T-cell (primary cell): ENCODE data around the gene HSPA1L. TPM values are rescaled to one million over a fixed set of nuclear protein-coding genes. Genes with fewer than 3 reads are reported as not detected.
"Not testable (repeated sequence)": the region's sequence is repeated elsewhere in the genome, so short reads cannot be mapped to it uniquely, and the experiment has no call there.

Experiments
- ATAC-seq, 4 experiments: fragments of 200-7000 bp in 3 of 4; fragments of 150-1000 bp in 1 of 4; cut with Tn5 transposase; replicated peaks in 1 of 4; 1 replicate in 3 of 4; 2 replicates in 1 of 4; pipeline ENCODE4 v1.10.0; 2021; ENCODE audit warnings: moderate library complexity in 3 of 4, mild to moderate bottlenecking in 2 of 4, moderate number of reproducible peaks in 1 of 4
- CTCF ChIA-PET, 2 donors: fragments of 300-600 bp; sonication (Branson Sonifier 250); formaldehyde crosslinking; loops; one replicate each; lab custom pipeline; 2022; ENCODE audit warnings: antibody characterized with exemption in 2 of 2; lab: Charles Lee
- POLR2A ChIA-PET, 2 donors: fragments of 300-600 bp; sonication (Branson Sonifier 250); formaldehyde crosslinking; loops; one replicate each; lab custom pipeline; 2022; ENCODE audit warnings: antibody characterized with exemption in 2 of 2; lab: Charles Lee
- DNase-seq, 35 experiments: peaks; one replicate each; pipeline versions ENCODE4 v3.0.0 to v3.0.0-alpha.2; 2013 to 2023
- H3K27ac ChIP-seq: one replicate; pipeline ENCODE4 v1.5.1; 2013; ENCODE audit warnings: low read length
- H3K27me3 ChIP-seq, 2 experiments: replicated peaks in 1 of 2; 1 replicate in 1 of 2; 2 replicates in 1 of 2; pipeline versions ENCODE4 v1.6.1 to v1.7.0; 2013; ENCODE audit warnings: low read length in 1 of 2, mixed read lengths in 1 of 2; ENCODE audit not compliant: control insufficient read depth in 2 of 2, insufficient read depth in 2 of 2; ENCODE audit errors: extremely low read depth in 1 of 2
- H3K36me3 ChIP-seq, 2 donors: 1 replicate in 1 of 2; 2 replicates in 1 of 2; pipeline versions ENCODE4 v1.6.1 to v1.7.0; 2013; ENCODE audit warnings: low read length in 1 of 2; ENCODE audit not compliant: control insufficient read depth in 2 of 2, insufficient read depth in 1 of 2; ENCODE audit errors: extremely low read depth in 1 of 2
- H3K4me1 ChIP-seq, 2 experiments: 1 replicate in 1 of 2; 2 replicates in 1 of 2; pipeline versions ENCODE4 v1.6.1 to v1.7.0; 2013; ENCODE audit warnings: low read length in 2 of 2, mixed read lengths in 1 of 2; ENCODE audit not compliant: insufficient read depth in 2 of 2, control insufficient read depth in 1 of 2; ENCODE audit errors: extremely low read depth in 1 of 2
- H3K4me3 ChIP-seq, 2 donors: 1 replicate in 1 of 2; 2 replicates in 1 of 2; pipeline versions ENCODE4 v1.5.1 to v1.7.0; 2013; ENCODE audit warnings: mild to moderate bottlenecking in 2 of 2, low read length in 1 of 2, moderate library complexity in 1 of 2; ENCODE audit not compliant: control insufficient read depth in 1 of 2; ENCODE audit errors: extremely low read depth in 1 of 2
- H3K9me3 ChIP-seq: 2 replicates; pipeline ENCODE4 v1.7.0; 2013
- H3K27ac Mint-ChIP-seq, 2 donors: one replicate each; pipeline ENCODE4 v1.8.0; 2020 to 2021; ENCODE audit warnings: mild to moderate bottlenecking in 2 of 2, mixed read lengths in 2 of 2
- H3K27me3 Mint-ChIP-seq, 2 donors: one replicate each; pipeline ENCODE4 v1.8.0; 2021 to 2022; ENCODE audit warnings: mixed read lengths in 2 of 2
- H3K36me3 Mint-ChIP-seq: one replicate; pipeline ENCODE4 v1.8.0; 2021; ENCODE audit warnings: mixed read lengths
- H3K4me1 Mint-ChIP-seq, 3 donors: one replicate each; pipeline ENCODE4 v1.8.0; 2020 to 2022; ENCODE audit warnings: mixed read lengths in 3 of 3, mild to moderate bottlenecking in 1 of 3
- H3K4me3 Mint-ChIP-seq, 3 donors: one replicate each; pipeline ENCODE4 v1.8.0; 2020 to 2022; ENCODE audit warnings: mild to moderate bottlenecking in 3 of 3, mixed read lengths in 3 of 3, moderate library complexity in 3 of 3
- H3K9me3 Mint-ChIP-seq, 3 donors: one replicate each; pipeline ENCODE4 v1.8.0; 2020 to 2022; ENCODE audit warnings: mixed read lengths in 3 of 3
- WGBS: methylation state at CpG from one replicate; pipeline ENCODE4 v1.1.5; 2013; ENCODE audit warnings: missing lambda C conversion rate; ENCODE audit not compliant: insufficient coverage; 5-methylcytosine and 5-hydroxymethylcytosine counted together
- total RNA-seq, 35 experiments: library from RNA in 6 of 35; stranded (reverse) in 6 of 35; fragments of 120-200 nt in 1 of 35; gene quantifications; one replicate each; pipeline versions ENCODE4 v1.2.1 to v1.2.4 and lab custom pipeline; 2013 to 2026

HSPA1L gene
- total RNA-seq, 5 donors from 2014 or later (not counting 1 experiment from before 2014, with no cell fraction given) = 2.8 to 8.5 (median 8.1) TPM

DNA sequence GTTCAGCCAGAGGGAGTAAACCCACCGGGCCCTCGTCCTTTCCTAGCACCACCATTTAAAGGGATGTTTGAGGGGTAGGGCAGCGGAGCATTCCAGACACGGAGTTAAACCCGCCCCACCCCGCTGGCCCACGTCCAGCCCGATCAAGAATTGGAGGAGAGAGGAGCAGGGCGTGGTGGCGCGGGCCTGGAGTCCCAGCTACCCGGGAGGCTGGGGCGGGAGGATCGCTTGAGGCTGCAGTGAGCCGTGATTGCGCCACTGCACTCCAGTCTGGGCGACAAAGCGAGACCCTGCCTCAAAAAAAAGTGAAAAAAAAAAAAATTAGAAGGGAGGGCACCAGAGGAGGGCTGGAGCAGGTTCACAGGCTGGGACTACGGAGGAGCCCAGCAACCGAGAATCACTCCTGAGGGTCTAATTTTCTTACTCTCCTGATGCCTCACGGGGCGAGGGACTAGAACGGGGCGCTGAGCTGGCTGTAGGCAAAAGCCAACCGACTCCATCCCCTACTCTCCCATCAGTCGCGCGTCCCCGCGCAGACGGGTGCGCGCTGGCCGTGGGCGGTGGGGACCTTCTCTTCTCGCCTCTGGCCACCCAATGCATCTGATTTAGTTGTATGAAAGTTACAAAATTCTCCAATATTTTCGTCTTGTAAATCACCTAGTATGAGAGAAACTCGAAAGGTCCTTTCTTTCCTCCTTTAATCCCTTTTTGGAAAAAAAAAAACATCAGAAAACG lies 6.4 kb upstream of the HSPA1L start:
- no peaks in the 10 kb centered on the region for H3K9me3 ChIP-seq
- peak overlapping the region; percentile 85 for H3K27ac ChIP-seq
- Mint-ChIP-seq H3K9me3 (no peaks in the 10 kb centered on the region), H3K27me3 (no peaks in the 10 kb centered on the region), H3K4me1 (peaks cover 29 to 66% (median 50%) of the 10 kb centered on the region in 3 donors), H3K4me3 (peak overlapping the region; percentile 93 to 95 (median 95)), H3K36me3 (no peaks in the 10 kb centered on the region), H3K27ac (peak overlapping the region; percentile 98 to 99)
- DNase-seq (peak in 7 of 35 experiments; percentile 16 to 48 (median 34)), ATAC-seq (peak in 3 of 4 experiments; percentile 9 to 18 (median 10))
- CTCF ChIA-PET = interaction anchor here in 1 of 2 donors (0.6 kb wide), 1 partner anchor 147 kb away, joined by 3 read pairs; no protein-coding TSS in a partner anchor
- H3K4me1 ChIP-seq = peaks cover 11 to 50% of the 10 kb centered on the region in 2 experiments
- H3K4me3 ChIP-seq = peak overlapping the region; percentile 78 to 89
- no peaks in the 10 kb centered on the region for H3K27me3 ChIP-seq
- no peaks in the 10 kb centered on the region for H3K36me3 ChIP-seq
- 21% methylated on average over 12 of the region's 39 CpGs for WGBS
- POLR2A ChIA-PET = interaction anchor here in 1 of 2 donors (0.6 kb wide), 1 partner anchor 273 kb away, joined by 3 read pairs; no protein-coding TSS in a partner anchor

DNA sequence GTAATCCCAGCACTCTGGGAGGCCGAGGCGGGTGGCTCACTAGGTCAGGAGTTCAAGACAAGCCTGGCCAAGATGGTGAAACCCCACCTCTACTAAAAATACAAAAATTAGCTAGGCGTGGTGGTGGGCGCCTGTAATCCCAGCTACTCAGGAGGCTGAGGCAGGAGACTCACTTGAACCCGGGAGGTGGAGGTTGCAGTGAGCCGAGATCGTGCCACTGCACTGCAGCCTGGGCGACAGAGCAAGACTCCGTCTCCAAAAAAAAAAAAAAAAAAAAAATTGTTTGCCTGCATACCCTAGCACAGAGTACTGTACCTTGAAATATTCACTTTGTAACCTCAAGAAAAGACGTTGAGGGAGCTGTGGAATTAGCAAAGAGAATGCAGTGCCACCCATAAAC lies 5.3 kb upstream of the HSPA1L start:
- ATAC-seq, H3K27ac ChIP-seq, H3K4me3 ChIP-seq, H3K36me3 Mint-ChIP-seq, H3K36me3 ChIP-seq, H3K27me3 Mint-ChIP-seq, H3K27me3 ChIP-seq, DNase-seq, H3K9me3 ChIP-seq, POLR2A ChIA-PET, H3K9me3 Mint-ChIP-seq: not testable (repeated sequence)
- peaks cover 10 to 42% of the 10 kb centered on the region in 2 experiments for H3K4me1 ChIP-seq
- Mint-ChIP-seq H3K27ac (peak overlapping the region; percentile 98 to 99), H3K4me1 (peaks cover 29 to 59% (median 45%) of the 10 kb centered on the region in 3 donors), H3K4me3 (peak overlapping the region; percentile 93 to 95 (median 95))
- WGBS = no CpG with 5 or more reads among the region's 10 CpGs
- CTCF ChIA-PET = interaction anchor here in 1 of 2 donors (0.9 kb wide), 1 partner anchor 14 kb away, joined by 3 read pairs; the partner anchor contains the start of gene LSM2

DNA sequence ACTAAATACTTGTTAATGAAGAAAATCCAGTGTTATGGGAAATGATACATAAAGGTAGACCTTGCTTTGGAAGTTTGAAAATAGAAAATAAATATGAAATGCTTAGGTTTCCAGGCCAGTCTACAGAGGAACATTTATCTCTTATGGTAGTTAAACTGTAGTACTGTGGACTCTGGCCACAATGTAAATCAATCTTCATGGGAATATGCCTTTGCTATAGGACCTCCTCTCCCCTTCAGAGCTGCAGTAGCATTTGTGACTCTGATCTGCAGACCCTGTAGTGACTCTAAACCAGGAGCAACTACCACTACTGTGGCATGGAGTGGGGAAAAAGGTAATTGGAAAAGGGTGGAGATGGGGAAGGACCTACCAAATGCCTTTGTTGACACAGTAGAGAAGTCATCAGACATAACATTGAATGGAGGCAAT lies 4.8 kb upstream of the HSPA1L start:
- Histone ChIP-seq H3K9me3 (no peaks in the 10 kb centered on the region), H3K27me3 (no peaks in the 10 kb centered on the region), H3K4me3 (no peak overlapping the region), H3K27ac (no peak overlapping the region), H3K36me3 (no peaks in the 10 kb centered on the region), H3K4me1 (peaks cover 10 to 42% of the 10 kb centered on the region in 2 experiments)
- Mint-ChIP-seq H3K36me3 (no peaks in the 10 kb centered on the region), H3K27me3 (no peaks in the 10 kb centered on the region), H3K27ac (peak overlapping the region; percentile 80 to 87), H3K4me1 (peaks cover 29 to 54% (median 43%) of the 10 kb centered on the region in 3 donors), H3K9me3 (no peaks in the 10 kb centered on the region), H3K4me3 (peak overlapping the region in 2 of 3 donors; percentile 35 to 67)
- CTCF ChIA-PET = interaction anchor here in 1 of 2 donors (0.6 to 0.9 kb wide), 3 partner anchors 13 to 103 kb away, joined by 3 to 4 read pairs (median 3); partner anchors contain the start of gene LSM2
- no peak for DNase-seq
- ATAC-seq = no peak
- POLR2A ChIA-PET = interaction anchor here in 1 of 2 donors (0.6 kb wide), 1 partner anchor 17 kb away, joined by 4 read pairs; no protein-coding TSS in a partner anchor

DNA sequence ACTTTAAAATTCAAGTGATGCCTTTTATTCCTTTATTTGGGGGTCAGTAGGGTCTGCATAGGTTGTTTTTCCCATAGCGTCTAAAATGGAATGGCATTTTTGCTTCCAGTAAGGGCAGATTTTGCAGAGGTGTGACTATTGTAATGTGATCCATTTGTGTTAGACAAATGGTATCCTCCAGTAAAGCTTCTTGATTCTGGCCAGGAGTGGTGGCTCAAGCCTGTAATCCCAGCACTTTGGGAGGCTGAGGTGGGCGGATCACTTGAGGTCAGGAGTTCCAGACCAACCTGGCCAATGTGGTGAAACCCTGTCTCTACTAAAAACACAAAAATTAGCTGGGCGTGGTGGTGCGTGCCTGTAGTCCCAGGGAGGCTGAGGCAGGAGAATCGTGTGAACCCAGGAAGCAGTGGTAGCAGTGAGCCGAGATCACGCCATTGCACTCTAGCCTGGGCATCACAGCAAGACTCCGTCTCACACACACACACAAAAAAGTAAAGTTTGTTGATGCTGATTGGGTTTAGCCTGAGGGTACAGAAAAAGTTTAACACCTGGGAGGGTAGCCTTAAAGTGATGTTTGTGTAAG lies 2.9 kb upstream of the HSPA1L start:
- not testable (repeated sequence) for H3K27me3 Mint-ChIP-seq
- peaks cover 15 to 53% of the 10 kb centered on the region in 2 experiments for H3K4me1 ChIP-seq

DNA sequence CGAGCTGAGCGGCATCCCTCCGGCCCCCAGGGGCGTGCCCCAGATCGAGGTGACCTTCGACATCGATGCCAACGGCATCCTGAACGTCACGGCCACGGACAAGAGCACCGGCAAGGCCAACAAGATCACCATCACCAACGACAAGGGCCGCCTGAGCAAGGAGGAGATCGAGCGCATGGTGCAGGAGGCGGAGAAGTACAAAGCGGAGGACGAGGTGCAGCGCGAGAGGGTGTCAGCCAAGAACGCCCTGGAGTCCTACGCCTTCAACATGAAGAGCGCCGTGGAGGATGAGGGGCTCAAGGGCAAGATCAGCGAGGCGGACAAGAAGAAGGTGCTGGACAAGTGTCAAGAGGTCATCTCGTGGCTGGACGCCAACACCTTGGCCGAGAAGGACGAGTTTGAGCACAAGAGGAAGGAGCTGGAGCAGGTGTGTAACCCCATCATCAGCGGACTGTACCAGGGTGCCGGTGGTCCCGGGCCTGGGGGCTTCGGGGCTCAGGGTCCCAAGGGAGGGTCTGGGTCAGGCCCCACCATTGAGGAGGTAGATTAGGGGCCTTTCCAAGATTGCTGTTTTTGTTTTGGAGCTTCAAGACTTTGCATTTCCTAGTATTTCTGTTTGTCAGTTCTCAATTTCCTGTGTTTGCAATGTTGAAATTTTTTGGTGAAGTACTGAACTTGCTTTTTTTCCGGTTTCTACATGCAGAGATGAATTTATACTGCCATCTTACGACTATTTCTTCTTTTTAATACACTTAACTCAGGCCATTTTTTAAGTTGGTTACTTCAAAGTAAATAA lies 2.2 kb upstream of the HSPA1L start:
- POLR2A ChIA-PET = interaction anchor here in 1 of 2 donors (0.6 kb wide), 1 partner anchor 200 kb away, joined by 16 read pairs; no protein-coding TSS in a partner anchor
- Mint-ChIP-seq H3K4me1 (peaks cover 41 to 61% (median 51%) of the 10 kb centered on the region in 3 donors), H3K27ac (peak overlapping the region; percentile 95 to 97), H3K4me3 (peak overlapping the region; percentile 72 to 90 (median 85))
- H3K27ac ChIP-seq = peak overlapping the region; percentile 68
- H3K9me3 Mint-ChIP-seq, H3K36me3 Mint-ChIP-seq, H3K36me3 ChIP-seq, H3K27me3 ChIP-seq, H3K27me3 Mint-ChIP-seq, H3K9me3 ChIP-seq: not testable (repeated sequence)
- CTCF ChIA-PET = interaction anchor here in 1 of 2 donors (0.6 to 1.0 kb wide), 4 partner anchors 14 to 79 kb away, joined by 3 to 6 read pairs (median 3); partner anchors contain the start of genes NEU1 and VARS1
- peak overlapping the region; percentile 26 to 63 for H3K4me3 ChIP-seq
- peak in 6 of 35 experiments; percentile 17 to 67 (median 51) for DNase-seq
- H3K4me1 ChIP-seq = peaks cover 12 to 53% of the 10 kb centered on the region in 2 experiments
- 5% methylated on average over 7 of the region's 37 CpGs for WGBS
- peak; percentile 54 to 64 (median 60) for ATAC-seq

More for the DNA sequence above, 2.9 kb upstream of the HSPA1L start:
- not testable (repeated sequence) for H3K27me3 ChIP-seq, DNase-seq, H3K9me3 ChIP-seq, H3K9me3 Mint-ChIP-seq, H3K36me3 ChIP-seq, ATAC-seq, H3K36me3 Mint-ChIP-seq
- Mint-ChIP-seq H3K4me1 (peaks cover 38 to 61% (median 51%) of the 10 kb centered on the region in 3 donors), H3K4me3 (peak overlapping the region; percentile 72 to 90 (median 85)), H3K27ac (peak overlapping the region; percentile 95 to 97)
- H3K27ac ChIP-seq = peak overlapping the region; percentile 68
- ChIA-PET CTCF (interaction anchor here in 1 of 2 donors (0.9 to 1.0 kb wide), 2 partner anchors 13 to 80 kb away, joined by 3 to 6 read pairs; no protein-coding TSS in a partner anchor), POLR2A (interaction anchor here in 1 of 2 donors (0.6 kb wide), 1 partner anchor 200 kb away, joined by 16 read pairs; no protein-coding TSS in a partner anchor)
- WGBS = 12% methylated on average over 3 of the region's 8 CpGs
- H3K4me3 ChIP-seq = peak overlapping the region; percentile 26 to 63
